ENCODE measurements around the gene ZSWIM7. TPM values are rescaled to one million over a fixed set of nuclear protein-coding genes. Genes with fewer than 3 reads are reported as not detected.
"Not testable (repeated sequence)": the region's sequence is repeated elsewhere in the genome, so short reads cannot be mapped to it uniquely, and the experiment has no call there.

ZSWIM7 gene
- total RNA-seq, 2 donors from 2014 or later: 22.4 to 23.5 TPM

DNA sequence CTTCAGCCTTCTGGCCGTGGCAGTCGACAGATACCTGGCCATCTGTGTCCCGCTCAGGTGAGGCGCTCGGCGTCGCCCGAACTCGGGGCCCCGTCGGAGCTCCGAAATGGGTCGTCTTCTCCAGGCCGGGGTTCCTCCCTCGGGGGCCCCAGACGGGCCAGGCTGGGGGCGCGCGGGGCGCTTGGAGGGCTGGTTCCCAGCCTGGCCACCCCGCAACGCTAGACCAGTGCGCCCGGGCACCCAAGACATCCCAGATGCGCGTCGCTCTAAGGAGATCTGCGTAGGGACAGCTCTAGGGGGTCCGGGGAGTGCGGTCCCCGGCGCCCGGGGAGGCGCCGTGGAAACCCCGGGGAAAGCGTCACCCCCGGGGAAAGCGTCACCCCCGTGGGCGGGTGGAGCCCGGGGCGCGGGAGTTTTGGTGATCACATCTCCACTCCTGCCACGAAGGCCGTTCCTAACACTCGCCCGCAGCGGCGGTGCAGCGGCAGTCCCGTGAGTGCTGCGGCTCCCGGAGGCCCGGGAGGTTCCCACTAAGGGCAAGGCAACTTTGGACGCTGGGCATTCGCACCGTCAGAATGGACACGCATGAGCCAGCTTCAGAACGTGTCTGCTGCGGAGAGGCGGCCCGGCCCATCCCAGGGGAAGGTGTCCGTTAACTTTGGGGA, 53.8 kb downstream of the ZSWIM7 start:
- peak; percentile 16 for ATAC-seq
- intact Hi-C loops (cut with DNase I, micrococcal nuclease): loop anchor here in 1 of 2 donors (10.0 kb wide), 1 partner anchor 49 kb away; the partner anchor contains the start of genes TTC19 and ZSWIM7
- DNase-seq: peak in 1 of 2 donors; percentile 46

GRCh38 chr17:15944759-15945526, 54.6 kb downstream of the ZSWIM7 start, which contains the start of gene ADORA2B:
ADORA2B (plus strand) TSS chr17:15945130; CDS start chr17:15945249, 119 bp downstream.
- ATAC-seq (peak; percentile 59), DNase-seq (peak; percentile 68 to 77)
- intact Hi-C loops (cut with DNase I, micrococcal nuclease): loop anchor here in 1 of 2 donors (10.0 kb wide), 1 partner anchor 50 kb away; the partner anchor contains the start of genes TTC19 and ZSWIM7

DNA sequence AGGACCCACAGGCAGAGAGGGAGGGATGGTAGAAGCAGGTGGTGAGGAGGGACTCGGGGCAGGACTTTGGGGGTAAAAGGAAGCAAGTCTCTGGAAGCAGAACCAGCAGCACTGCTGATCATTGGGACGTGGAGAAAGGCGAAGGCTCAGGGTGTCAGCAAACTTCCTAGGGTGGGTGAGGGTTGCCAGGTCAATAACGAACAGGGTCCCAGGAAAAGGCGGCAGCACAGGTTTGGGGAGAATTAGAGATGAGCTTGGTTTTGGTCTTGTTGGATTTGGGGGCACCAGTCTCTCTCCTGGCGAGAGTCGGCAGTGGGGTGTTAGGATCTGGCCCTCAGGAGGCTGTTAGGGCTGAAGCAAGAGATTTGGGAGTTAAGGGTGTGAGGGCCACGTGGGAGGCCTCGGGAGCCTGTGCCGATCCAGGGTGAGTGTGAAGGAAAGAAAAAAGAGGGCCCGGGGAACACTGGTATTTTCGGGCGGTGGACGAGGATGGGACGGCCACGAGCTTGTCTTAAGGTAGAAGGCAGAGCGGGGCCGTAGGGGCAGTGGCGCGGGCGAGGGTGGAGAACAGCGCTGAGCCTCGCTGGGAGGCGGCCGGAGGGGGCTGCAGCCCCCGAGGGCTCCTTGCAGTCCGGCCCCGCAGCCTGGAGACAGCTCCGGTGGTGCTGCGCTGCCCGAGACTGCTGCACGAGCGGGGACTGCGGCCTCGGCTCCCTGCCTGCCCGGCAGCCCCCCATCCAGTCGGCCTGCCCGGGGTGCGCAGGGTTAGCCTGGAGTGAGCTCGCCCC, 55.3 kb downstream of the ZSWIM7 start:
- DNase-seq: no peak
- intact Hi-C loops (cut with DNase I, micrococcal nuclease): loop anchor here in 1 of 2 donors (10.0 kb wide), 1 partner anchor 51 kb away; the partner anchor contains the start of genes TTC19 and ZSWIM7
- ATAC-seq: no peak

DNA sequence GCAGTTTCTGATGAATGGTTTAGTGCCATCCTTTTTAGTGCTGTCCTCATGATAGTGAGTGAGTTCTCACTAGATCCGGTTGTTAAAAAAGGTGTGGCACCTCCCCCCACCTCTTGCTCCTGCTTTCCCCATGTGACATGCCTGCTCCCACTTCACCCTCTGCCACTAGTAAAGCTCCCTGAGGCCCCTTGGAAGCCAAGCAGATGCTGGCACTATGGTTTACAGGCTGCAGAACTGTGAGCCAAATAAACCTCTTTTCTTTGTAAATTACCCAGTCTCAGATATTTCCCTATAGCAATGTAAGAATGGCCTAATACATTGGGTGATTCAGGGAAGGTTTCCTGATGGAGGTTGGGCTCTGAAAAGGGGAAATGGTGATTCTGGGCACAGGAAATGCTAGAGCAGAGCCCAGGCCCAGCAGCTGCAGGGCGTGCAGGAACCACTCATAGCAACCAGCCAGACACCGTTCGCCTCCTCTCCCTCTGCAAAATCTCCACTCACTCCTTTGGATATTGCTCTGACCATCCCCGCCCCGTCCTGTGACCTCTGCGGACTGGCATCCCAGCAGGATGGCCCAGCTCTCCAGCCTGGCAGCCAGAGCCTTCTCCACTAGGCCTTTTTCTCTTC, 57.2 kb downstream of the ZSWIM7 start:
- ATAC-seq (no peak), DNase-seq (no peak)
- intact Hi-C loops (cut with DNase I, micrococcal nuclease): loop anchor here in 1 of 2 donors (10.0 kb wide), 1 partner anchor 52 kb away; the partner anchor contains the start of genes TTC19 and ZSWIM7

- ATAC-seq: no peak
- intact Hi-C loops (cut with DNase I, micrococcal nuclease): loop anchor here in 1 of 2 donors (10.0 kb wide), 1 partner anchor 53 kb away; the partner anchor contains the start of genes TTC19 and ZSWIM7
- no peak for DNase-seq
Measured at GRCh38 chr17:15941781-15942180, 57.7 kb downstream of the ZSWIM7 start.

DNA sequence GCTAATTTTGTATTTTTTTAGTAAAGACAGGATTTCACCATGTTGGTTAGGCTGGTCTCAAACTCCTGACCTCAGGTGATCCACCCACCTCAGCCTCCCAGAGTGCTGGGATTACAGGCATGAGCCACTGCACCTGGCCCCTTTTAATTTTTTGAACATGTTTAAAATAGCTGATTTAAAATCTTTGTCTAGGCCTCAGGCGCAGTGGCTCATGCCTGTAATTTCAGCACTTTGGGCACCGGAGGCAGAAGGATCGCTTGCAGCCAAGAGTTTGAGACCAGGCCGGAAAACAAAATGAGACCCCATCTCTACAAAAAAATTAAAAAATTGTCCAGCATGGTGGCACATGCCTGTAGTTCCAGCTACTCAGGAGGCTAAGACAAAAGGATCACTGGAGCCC, 63.0 kb downstream of the ZSWIM7 start:
- intact Hi-C loops (cut with DNase I, micrococcal nuclease); DNase-seq; ATAC-seq: not testable (repeated sequence)

DNA sequence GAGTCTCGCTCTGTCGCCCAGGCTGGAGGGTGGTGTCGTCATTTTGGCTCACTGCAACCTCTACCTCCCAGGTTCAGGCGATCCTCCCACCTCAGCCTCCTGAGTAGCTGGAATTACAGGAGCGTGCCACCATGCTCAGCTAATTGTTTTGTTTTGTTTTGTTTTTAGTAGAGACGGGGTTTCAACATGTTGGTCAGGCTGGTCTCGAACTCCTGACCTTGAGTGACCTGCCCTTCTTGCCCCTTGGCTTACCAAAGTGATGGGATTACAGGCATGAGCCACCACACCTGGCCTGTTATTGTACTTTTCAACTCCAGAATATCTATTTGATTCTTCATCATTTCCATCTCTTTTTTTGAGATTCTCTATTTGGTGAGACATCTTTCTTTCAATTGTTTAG, 63.6 kb downstream of the ZSWIM7 start:
- ATAC-seq: no peak
- intact Hi-C loops (cut with DNase I, micrococcal nuclease): no loop called here
- no peak for DNase-seq

DNA sequence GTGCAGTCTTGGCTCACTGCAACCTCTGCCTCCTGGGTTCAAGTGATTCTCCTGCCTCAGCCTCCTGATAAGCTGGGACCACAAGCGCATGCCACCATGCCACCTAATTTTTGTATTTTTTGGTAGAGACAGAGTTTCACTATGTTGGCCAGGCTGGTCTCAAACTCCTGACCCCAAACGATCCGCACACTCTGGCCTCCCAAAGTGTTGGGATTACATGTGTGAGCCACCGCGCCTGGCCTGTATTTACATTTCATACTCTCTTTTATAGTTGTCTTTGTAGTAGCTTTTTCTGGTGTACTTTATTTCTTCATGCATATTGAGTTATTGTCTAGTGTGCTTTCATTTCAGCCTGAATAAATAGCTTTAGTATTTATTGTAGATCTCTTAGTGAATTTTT, 64.6 kb downstream of the ZSWIM7 start:
- ATAC-seq (no peak), DNase-seq (no peak)
- intact Hi-C loops (cut with DNase I, micrococcal nuclease): no loop called here

DNA sequence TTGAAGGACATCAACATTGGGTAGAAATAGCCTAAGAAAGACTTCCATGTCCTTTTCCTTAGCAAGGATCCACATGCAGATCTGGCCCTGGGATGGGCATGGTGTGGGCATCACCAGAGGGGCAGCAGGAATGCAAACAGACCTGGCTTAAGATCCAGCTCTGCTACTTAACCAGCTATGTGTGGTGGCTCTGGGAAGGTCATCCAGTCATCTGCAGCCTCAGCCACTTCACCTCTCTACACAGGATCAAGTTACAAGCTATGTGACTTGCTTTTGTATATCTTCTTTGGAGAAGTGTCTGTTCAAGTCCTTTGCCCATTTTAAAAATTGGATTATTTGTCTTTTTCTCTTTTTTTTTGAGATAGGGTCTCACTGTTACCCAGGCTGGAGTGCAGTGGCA, 68.1 kb downstream of the ZSWIM7 start:
- intact Hi-C loops (cut with DNase I, micrococcal nuclease): no loop called here
- no peak for ATAC-seq

DNA sequence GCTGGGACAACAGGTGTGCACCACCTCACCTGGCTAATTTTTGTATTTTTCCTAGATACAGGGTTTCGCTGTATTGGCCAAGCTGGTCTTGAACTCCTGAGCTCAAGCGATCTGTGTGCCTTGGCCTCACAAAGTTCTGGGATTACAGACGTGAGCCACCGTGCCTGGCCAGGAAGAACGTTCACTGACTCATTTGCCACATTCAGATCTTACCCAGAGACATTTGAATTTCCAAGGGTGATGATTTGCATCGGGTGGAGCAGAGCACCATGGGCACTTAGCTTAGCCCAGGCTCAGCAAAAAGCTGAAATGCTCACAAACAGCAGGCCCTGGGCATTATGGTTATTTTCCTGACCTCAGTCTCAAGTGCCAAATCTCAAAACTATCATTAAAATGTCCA, 69.1 kb downstream of the ZSWIM7 start:
- ATAC-seq (no peak), DNase-seq (no peak)
- intact Hi-C loops (cut with DNase I, micrococcal nuclease): no loop called here

More for the DNA sequence above, 68.1 kb downstream of the ZSWIM7 start:
- no peak for DNase-seq

DNA sequence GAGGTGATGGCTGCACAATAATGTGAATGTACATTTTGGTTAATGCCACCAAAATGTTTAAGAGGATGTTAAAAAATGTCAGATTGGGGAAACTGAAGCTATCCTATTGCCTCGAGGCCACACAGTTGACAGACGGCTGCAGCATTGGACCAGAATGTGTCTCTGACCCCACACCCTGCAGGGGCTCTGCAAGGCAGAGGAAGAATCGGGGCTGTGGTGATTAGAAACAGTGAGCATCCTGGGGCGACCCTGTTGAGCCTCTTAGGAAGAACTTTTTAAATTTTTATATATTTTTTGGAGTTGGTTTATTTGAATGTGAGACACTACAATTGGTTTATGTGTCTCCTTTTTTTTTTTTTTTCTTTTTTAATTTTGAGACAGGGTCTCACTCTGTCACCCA, 69.6 kb downstream of the ZSWIM7 start:
- DNase-seq: no peak
- intact Hi-C loops (cut with DNase I, micrococcal nuclease): no loop called here

DNA sequence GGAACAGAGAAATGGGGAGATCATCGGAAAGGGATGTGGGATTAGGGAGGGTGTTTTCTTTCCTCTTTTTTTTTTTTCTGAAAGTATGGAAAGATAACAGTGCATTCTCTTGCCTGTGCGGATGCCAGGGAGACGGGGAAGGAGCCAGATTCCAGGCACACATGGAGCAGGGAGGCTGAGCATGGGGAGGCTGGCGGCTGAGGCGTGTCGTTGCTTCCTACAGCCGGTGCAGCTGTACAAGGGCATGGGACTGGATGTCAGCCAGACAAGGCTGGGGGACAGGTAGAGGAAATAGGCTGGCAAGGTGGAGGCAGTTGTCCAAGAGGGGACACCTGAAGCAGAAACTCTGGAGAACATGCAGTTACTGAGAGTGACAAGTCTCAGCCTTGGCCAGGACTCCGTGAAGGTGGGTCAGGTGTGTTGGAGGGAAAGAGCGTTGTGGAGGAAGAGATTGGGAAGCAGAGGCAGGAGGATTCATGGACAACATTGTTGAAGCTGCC, 71.2 kb downstream of the ZSWIM7 start:
- DNase-seq (no peak), ATAC-seq (no peak)
- intact Hi-C loops (cut with DNase I, micrococcal nuclease): no loop called here

More for the DNA sequence above, 69.6 kb downstream of the ZSWIM7 start:
- ATAC-seq: no peak

Other genes with a start within 250 kb of the ZSWIM7 start
- gene ADORA2B, start 54.6 kb downstream of the ZSWIM7 start, total RNA-seq: 10 to 100 TPM; 28.6 to 31.4 TPM
- 10 to 100 TPM; 50.7 to 53.6 TPM for gene TTC19, start 120 bp upstream of the ZSWIM7 start, total RNA-seq
- gene NCOR1, start 215.8 kb upstream of the ZSWIM7 start, total RNA-seq: 100 to 1,000 TPM; 181 to 257 TPM
- 10 to 100 TPM; 38.4 to 53.4 TPM for gene PIGL, start 217.5 kb upstream of the ZSWIM7 start, total RNA-seq

Data from left colon (tissue), 2 donors.